PC-3 (cell line): ENCODE measurements around the gene RHBG. TPM values are rescaled to one million over a fixed set of nuclear protein-coding genes. Genes with fewer than 3 reads are reported as not detected.

Experiments
- ATAC-seq: fragments of 200-7000 bp; cut with Tn5 transposase; 2 replicates; pipeline ENCODE4 v1.9.1; 2020; ENCODE audit warnings: mild to moderate bottlenecking, moderate library complexity
- BruUV-seq: library from RNA; stranded (reverse); fragments of 400-500 nt; replicated peaks from 2 replicates; lab custom pipeline; 2021; lab: Mats Ljungman, UMichigan
- CTCF ChIA-PET: fragments of 300-600 bp; sonication (Branson Sonifier 250); formaldehyde crosslinking; loops from one replicate; lab custom pipeline; 2022; ENCODE audit warnings: antibody characterized with exemption; lab: Charles Lee
- POLR2A ChIA-PET: fragments of 300-600 bp; sonication (Branson Sonifier 250); formaldehyde crosslinking; loops from one replicate; lab custom pipeline; 2022; ENCODE audit warnings: antibody characterized with exemption; ENCODE audit not compliant: unreplicated experiment; lab: Charles Lee
- DNase-seq: peaks from one replicate; pipeline ENCODE4 v3.0.0-alpha.2; 2015
- H2AFZ ChIP-seq: fragments of 300-600 bp; sonication (generic); 2 replicates; pipeline ENCODE4 v1.6.0; 2016; ENCODE audit warnings: antibody characterized with exemption, low read length
- H3F3A ChIP-seq: fragments of 300-600 bp; sonication (generic); one replicate; pipeline ENCODE4 v1.6.0; 2017; ENCODE audit warnings: antibody characterized with exemption, low read length, control low read depth, mild to moderate bottlenecking; ENCODE audit not compliant: unreplicated experiment
- H3K27ac ChIP-seq: fragments of 300-600 bp; sonication (generic); 2 replicates; pipeline ENCODE4 v1.5.1; 2016; ENCODE audit warnings: mild to moderate bottlenecking, low read length
- H3K27me3 ChIP-seq: fragments of 300-600 bp; sonication (generic); 2 replicates; pipeline ENCODE4 v1.6.1; 2016; ENCODE audit warnings: low read length, mixed read lengths
- H3K36me3 ChIP-seq: fragments of 300-600 bp; sonication (generic); 2 replicates; pipeline ENCODE4 v1.6.1; 2016; ENCODE audit warnings: low read depth, mixed run types, low read length, mixed read lengths
- H3K4me1 ChIP-seq: fragments of 300-600 bp; sonication (generic); 2 replicates; pipeline ENCODE4 v1.5.1; 2016; ENCODE audit warnings: low read length; ENCODE audit not compliant: insufficient read depth
- H3K4me2 ChIP-seq: fragments of 300-600 bp; sonication (generic); 2 replicates; pipeline ENCODE4 v1.6.0; 2016; ENCODE audit warnings: low read length
- H3K4me3 ChIP-seq: fragments of 300-600 bp; sonication (generic); 2 replicates; pipeline ENCODE4 v1.5.1; 2016; ENCODE audit warnings: mild to moderate bottlenecking, low read length, mixed read lengths
- H3K79me2 ChIP-seq: fragments of 300-600 bp; sonication (generic); 2 replicates; pipeline ENCODE4 v1.6.1; 2017; ENCODE audit warnings: low read length, mixed read lengths
- H3K9ac ChIP-seq: fragments of 300-600 bp; sonication (generic); 2 replicates; pipeline ENCODE4 v1.6.0; 2016; ENCODE audit warnings: mild to moderate bottlenecking, low read length
- H3K9me2 ChIP-seq: fragments of 300-600 bp; sonication (generic); replicated peaks from 2 replicates; pipeline ENCODE4 v1.6.1; 2016; ENCODE audit warnings: mixed run types, low read length, mixed read lengths
- H3K9me3 ChIP-seq: fragments of 300-600 bp; sonication (generic); 2 replicates; pipeline ENCODE4 v1.6.1; 2016; ENCODE audit warnings: low read length, mixed read lengths
- H4K20me1 ChIP-seq: fragments of 300-600 bp; sonication (generic); 2 replicates; pipeline ENCODE4 v1.6.1; 2016; ENCODE audit warnings: low read length, mixed read lengths
- EZH2 ChIP-seq: fragments of 300-600 bp; sonication (generic); IDR thresholded peaks from one replicate; pipeline ENCODE4 v1.6.1; 2017; ENCODE audit warnings: antibody characterized with exemption, mild to moderate bottlenecking, low read length; ENCODE audit not compliant: unreplicated experiment
- EZH2phosphoT487 ChIP-seq: fragments of 300-600 bp; sonication (generic); IDR thresholded peaks from 2 replicates; pipeline ENCODE4 v1.6.1; 2018; ENCODE audit warnings: mild to moderate bottlenecking, antibody characterized with exemption, low read length, borderline replicate concordance
- intact Hi-C: fragments of 100-400 bp; cut with micrococcal nuclease; formaldehyde crosslinking; loops from 2 replicates; pipeline ENCODE4 v1.9.0; 2023
- total RNA-seq: library from RNA; depleted of rRNA; stranded (reverse); fragments of >200 nt; gene quantifications from 2 replicates; pipeline ENCODE4 v1.2.3, GENCODE V29; 2014
- TF ChIP-seq, protein P1 (sequence below): fragments of 300-600 bp; sonication (generic); conservative IDR thresholded peaks from 2 replicates; pipeline ENCODE4 v1.5.1; 2017; ENCODE audit warnings: antibody characterized with exemption, low read depth, mild to moderate bottlenecking, low read length

RHBG gene
- total RNA-seq, 1 experiment from 2014 or later = 0.26 TPM

DNA sequence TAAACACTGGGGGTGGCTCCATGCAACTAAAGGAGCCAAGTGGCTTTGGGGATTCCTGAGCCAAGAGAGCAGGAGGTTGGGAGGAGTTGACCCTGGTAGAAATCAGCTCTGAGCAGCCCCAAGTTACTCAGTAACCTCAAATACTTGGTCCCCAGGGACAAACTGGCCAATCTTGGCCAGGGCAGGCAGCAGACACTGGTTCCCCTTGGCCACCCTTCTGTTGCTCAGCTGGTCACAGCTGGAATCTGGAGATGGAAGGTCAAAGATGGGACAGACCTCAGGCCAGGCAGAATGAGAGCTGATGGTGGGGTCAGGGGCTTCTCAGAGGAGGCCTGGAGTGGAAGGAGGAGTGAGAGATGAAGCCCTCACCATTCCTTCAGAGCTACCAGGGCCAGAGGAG is 3.3 kb upstream of the RHBG start:
- Histone ChIP-seq H3K9me2 (no peaks in the 10 kb centered on the region), H3K27me3 (no peaks in the 10 kb centered on the region), H3K9me3 (no peaks in the 10 kb centered on the region), H3K9ac (no peak overlapping the region), H3F3A (no peaks in the 10 kb centered on the region), H4K20me1 (no peaks in the 10 kb centered on the region), H3K36me3 (no peaks in the 10 kb centered on the region), H3K79me2 (no peaks in the 10 kb centered on the region), H3K4me1 (peaks cover 5% of the 10 kb centered on the region; the same call in 1 of the 2 replicates), H3K27ac (no peak overlapping the region), H3K4me2 (no peak overlapping the region), H2AFZ (no peak overlapping the region), H3K4me3 (no peak overlapping the region)
- intact Hi-C loops = no loop called here
- TF ChIP-seq EZH2phosphoT487 = no peak
- TF ChIP-seq, protein P1, sequence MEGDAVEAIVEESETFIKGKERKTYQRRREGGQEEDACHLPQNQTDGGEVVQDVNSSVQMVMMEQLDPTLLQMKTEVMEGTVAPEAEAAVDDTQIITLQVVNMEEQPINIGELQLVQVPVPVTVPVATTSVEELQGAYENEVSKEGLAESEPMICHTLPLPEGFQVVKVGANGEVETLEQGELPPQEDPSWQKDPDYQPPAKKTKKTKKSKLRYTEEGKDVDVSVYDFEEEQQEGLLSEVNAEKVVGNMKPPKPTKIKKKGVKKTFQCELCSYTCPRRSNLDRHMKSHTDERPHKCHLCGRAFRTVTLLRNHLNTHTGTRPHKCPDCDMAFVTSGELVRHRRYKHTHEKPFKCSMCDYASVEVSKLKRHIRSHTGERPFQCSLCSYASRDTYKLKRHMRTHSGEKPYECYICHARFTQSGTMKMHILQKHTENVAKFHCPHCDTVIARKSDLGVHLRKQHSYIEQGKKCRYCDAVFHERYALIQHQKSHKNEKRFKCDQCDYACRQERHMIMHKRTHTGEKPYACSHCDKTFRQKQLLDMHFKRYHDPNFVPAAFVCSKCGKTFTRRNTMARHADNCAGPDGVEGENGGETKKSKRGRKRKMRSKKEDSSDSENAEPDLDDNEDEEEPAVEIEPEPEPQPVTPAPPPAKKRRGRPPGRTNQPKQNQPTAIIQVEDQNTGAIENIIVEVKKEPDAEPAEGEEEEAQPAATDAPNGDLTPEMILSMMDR = no peak
- no peak for TF ChIP-seq EZH2
- BruUV-seq = no TSS peak
- ATAC-seq (no peak), DNase-seq (no peak)
- ChIA-PET POLR2A (no interaction called here), CTCF (no interaction called here)

DNA sequence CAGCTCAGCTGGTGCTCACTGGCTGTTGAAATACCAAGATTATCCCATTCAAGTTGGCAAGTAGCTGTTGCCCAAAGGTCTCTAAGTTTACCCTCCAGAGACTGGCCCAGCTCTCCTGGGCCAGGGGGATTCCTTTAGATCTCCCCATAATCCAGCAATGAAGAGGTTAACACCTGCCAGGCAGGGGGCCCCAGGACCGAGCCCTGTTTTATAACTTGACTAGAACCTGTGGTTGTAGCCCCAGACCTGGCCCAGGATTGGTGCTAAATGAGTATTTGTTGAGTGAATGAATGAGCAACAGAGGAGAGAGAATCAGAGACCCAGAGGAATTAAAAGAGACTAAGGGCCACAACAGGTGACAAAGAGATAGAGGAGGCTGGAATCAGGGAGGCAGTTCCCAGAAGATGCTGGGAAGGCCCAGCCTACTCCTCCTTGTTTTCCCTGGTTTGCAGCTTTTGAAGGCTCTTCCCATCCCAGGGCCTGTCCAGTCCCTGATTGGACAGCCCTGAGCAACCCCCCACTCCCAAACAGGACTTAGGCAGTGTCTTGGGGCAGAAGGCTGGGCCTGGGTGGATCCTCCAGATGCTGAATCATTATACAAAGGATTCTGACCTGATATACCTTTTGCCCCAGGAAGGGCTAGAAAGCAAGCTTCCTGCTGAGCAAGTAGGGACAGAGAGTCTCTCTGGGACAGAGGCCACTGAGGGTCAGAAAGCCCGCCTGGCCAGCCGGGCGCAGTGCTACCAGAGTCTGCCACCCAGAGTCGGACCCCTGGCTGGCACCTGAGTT is 2.4 kb upstream of the RHBG start:
- CTCF ChIA-PET = no interaction called here
- Histone ChIP-seq H3K9me2 (no peaks in the 10 kb centered on the region), H3K4me1 (peaks cover 5% of the 10 kb centered on the region; the same call in 1 of the 2 replicates), H2AFZ (no peak overlapping the region), H4K20me1 (no peaks in the 10 kb centered on the region), H3K27ac (no peak overlapping the region), H3K36me3 (no peaks in the 10 kb centered on the region), H3K79me2 (no peaks in the 10 kb centered on the region), H3K4me2 (no peak overlapping the region), H3K4me3 (no peak overlapping the region), H3K27me3 (no peaks in the 10 kb centered on the region), H3K9ac (no peak overlapping the region), H3F3A (no peaks in the 10 kb centered on the region), H3K9me3 (no peaks in the 10 kb centered on the region)
- ATAC-seq (no peak), DNase-seq (no peak)
- TF ChIP-seq EZH2phosphoT487 (no peak), EZH2 (no peak)
- TF ChIP-seq, protein P1 = no peak
- POLR2A ChIA-PET = no interaction called here
- intact Hi-C loops = no loop called here
- BruUV-seq = no TSS peak
